ENCODE data around the gene SERPINA5. TPM values are rescaled to one million over a fixed set of nuclear protein-coding genes. Genes with fewer than 3 reads are reported as not detected.
A peak's percentile ranks its signal among the peaks of the same experiment; 100 is the strongest.

The SERPINA5 gene
- total and polyA plus RNA-seq, 10 donors = 11.5 to 216 (median 135) TPM

DNA sequence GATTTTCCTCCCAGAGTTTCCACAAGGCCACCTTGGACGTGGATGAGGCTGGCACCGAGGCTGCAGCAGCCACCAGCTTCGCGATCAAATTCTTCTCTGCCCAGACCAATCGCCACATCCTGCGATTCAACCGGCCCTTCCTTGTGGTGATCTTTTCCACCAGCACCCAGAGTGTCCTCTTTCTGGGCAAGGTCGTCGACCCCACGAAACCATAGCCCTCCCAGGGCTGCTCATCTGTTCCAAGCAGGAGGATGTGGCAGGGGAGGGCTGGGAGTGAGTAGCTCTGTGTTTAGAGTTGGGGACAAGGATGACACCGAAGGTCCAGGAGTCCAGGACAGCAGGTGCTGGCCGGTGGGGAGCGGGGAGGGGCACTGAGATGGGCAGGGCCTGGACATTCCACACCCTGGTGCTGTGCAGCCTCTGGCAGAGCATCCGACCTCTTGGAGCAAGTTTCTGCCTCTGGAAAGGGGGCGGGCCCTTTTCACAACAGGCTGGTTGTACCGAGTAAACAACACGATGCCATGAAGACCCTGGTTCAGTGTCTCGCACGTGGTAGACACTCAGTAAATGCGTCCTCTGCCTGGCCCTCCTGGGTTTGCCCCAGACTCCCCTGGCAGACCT lies 11.7 kb upstream of the SERPINA5 start:
- intact Hi-C loops (cut with DNase I; ENCODE audit: low total_unique reads) = no loop called here
- Histone ChIP-seq H3K4me1 (peaks cover 0 to 28% (median 2%) of the 10 kb centered on the region in 6 donors), H3K27me3 (replicated peaks in 1 of 7) (no peaks in the 10 kb centered on the region), H3K36me3 (no peaks in the 10 kb centered on the region), H3K4me3 (no peak overlapping the region), H3K27ac (peak overlapping the region in 3 of 8 donors; percentile 65 to 85 (median 75)), H3K9me3 (no peaks in the 10 kb centered on the region)
- TF ChIP-seq POLR2A (IDR thresholded peaks at IDR 0.05) (no peak), CTCF (IDR thresholded peaks at IDR 0.05 in 8 of 11, conservative IDR thresholded peaks at IDR 0.05 in 3 of 11) (no peak), POLR2AphosphoS5 (IDR thresholded peaks at IDR 0.05) (no peak)
- no peak for DNase-seq
- 80 to 93% (median 86%) methylated on average over 19 to 20 of the region's 20 CpGs for WGBS, 5 donors

- Histone ChIP-seq H3K27me3 (replicated peaks in 1 of 7) (no peaks in the 10 kb centered on the region), H3K27ac (peak overlapping the region in 4 of 8 donors; percentile 56 to 85 (median 70)), H3K36me3 (no peaks in the 10 kb centered on the region), H3K9me3 (no peaks in the 10 kb centered on the region), H3K4me3 (no peak overlapping the region), H3K4me1 (peaks cover 0 to 28% (median 2%) of the 10 kb centered on the region in 6 donors)
- intact Hi-C loops (cut with DNase I; ENCODE audit: low total_unique reads) = no loop called here
- TF ChIP-seq POLR2AphosphoS5 (IDR thresholded peaks at IDR 0.05) = no peak
- TF ChIP-seq POLR2A (IDR thresholded peaks at IDR 0.05) = no peak
- no peak for TF ChIP-seq CTCF (IDR thresholded peaks at IDR 0.05 in 8 of 11, conservative IDR thresholded peaks at IDR 0.05 in 3 of 11)
- WGBS, 5 donors = 83 to 91% (median 88%) methylated on average over 3 to 6 of the region's 6 CpGs
- DNase-seq = no peak
Measured at GRCh38 chr14:94570002-94570400, 11.2 kb upstream of the SERPINA5 start.

- peak overlapping the region in 4 of 8 donors; percentile 56 to 85 (median 70) for H3K27ac ChIP-seq
- H3K9me3 ChIP-seq = no peaks in the 10 kb centered on the region
- no peak for DNase-seq
- WGBS, 5 donors = 65 to 81% (median 68%) methylated on average over 9 of the region's 9 CpGs
- H3K36me3 ChIP-seq = no peaks in the 10 kb centered on the region
- TF ChIP-seq CTCF (IDR thresholded peaks at IDR 0.05 in 8 of 11, conservative IDR thresholded peaks at IDR 0.05 in 3 of 11) (no peak), POLR2A (IDR thresholded peaks at IDR 0.05) (no peak), POLR2AphosphoS5 (IDR thresholded peaks at IDR 0.05) (peak in 2 of 3 donors; percentile 59 to 66)
- peaks cover 0 to 28% (median 2%) of the 10 kb centered on the region in 6 donors for H3K4me1 ChIP-seq
- no peaks in the 10 kb centered on the region for H3K27me3 ChIP-seq (replicated peaks in 1 of 7)
- no peak overlapping the region for H3K4me3 ChIP-seq
- intact Hi-C loops (cut with DNase I; ENCODE audit: low total_unique reads) = no loop called here
Measured at GRCh38 chr14:94570440-94570839, 10.8 kb upstream of the SERPINA5 start.

DNA sequence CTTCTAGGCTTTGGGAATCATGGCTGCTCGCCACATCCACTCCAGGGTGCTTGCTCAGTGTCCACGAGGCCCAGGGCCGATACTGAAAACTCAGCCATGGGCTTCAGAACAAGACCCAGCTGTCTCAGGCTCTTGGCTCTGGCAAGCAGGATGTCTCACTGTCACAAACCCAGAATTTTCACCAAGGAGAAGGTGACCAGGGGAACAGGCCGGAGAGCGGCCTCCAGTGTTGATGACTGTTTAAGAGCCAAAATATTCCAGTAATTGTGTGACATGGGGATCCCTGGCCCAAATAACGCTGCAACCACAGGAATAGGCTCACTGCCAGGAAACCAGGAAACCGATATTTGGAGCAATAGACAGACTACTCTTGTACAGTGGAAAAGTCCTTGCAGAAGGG lies 9.8 kb upstream of the SERPINA5 start:
- H3K27me3 ChIP-seq (replicated peaks in 1 of 7) = no peaks in the 10 kb centered on the region
- H3K4me1 ChIP-seq = peaks cover 0 to 28% (median 2%) of the 10 kb centered on the region in 6 donors
- H3K4me3 ChIP-seq = no peak overlapping the region
- peak in 1 of 3 donors; percentile 29 for TF ChIP-seq POLR2AphosphoS5 (IDR thresholded peaks at IDR 0.05)
- no peak for TF ChIP-seq CTCF (IDR thresholded peaks at IDR 0.05 in 8 of 11, conservative IDR thresholded peaks at IDR 0.05 in 3 of 11)
- no peaks in the 10 kb centered on the region for H3K36me3 ChIP-seq
- 47 to 73% (median 59%) methylated on average over 7 of the region's 7 CpGs for WGBS, 5 donors
- H3K9me3 ChIP-seq = no peaks in the 10 kb centered on the region
- H3K27ac ChIP-seq = peak overlapping the region in 6 of 8 donors; percentile 56 to 85 (median 69)
- DNase-seq = no peak
- intact Hi-C loops (cut with DNase I; ENCODE audit: low total_unique reads) = no loop called here
